Fibroblast of skin of scalp (primary cell): Measurements from ENCODE around the gene RBM17.
"Not testable (repeated sequence)": the region's sequence is repeated elsewhere in the genome, so short reads cannot be mapped to it uniquely, and the experiment has no call there.

Source experiments
- DNase-seq: peaks from one replicate; pipeline ENCODE4 v3.0.0-alpha.2; 2013

RBM17 gene

GRCh38 chr10:6056411-6057135 lies 32.3 kb upstream of the RBM17 start:
- DNase-seq = no peak

GRCh38 chr10:6058682-6059475 lies 30.0 kb upstream of the RBM17 start:
- no peak for DNase-seq

- DNase-seq = no peak
Observed at GRCh38 chr10:6059506-6059905, 29.3 kb upstream of the RBM17 start.

- DNase-seq = no peak
Observed at GRCh38 chr10:6061056-6061455, 27.8 kb upstream of the RBM17 start.

- no peak for DNase-seq
Observed at GRCh38 chr10:6062101-6062771, 26.6 kb upstream of the RBM17 start, which contains the start of gene IL2RA. Gene IL2RA (minus strand): TSS chr10:6062367. CDS start chr10:6062151, 216 bp downstream.

GRCh38 chr10:6064119-6064518 lies 24.7 kb upstream of the RBM17 start:
- DNase-seq = no peak

GRCh38 chr10:6064726-6065125 lies 24.1 kb upstream of the RBM17 start:
- DNase-seq = not testable (repeated sequence)

GRCh38 chr10:6065406-6065805 lies 23.4 kb upstream of the RBM17 start:
- DNase-seq = no peak

GRCh38 chr10:6065835-6066234 lies 23.0 kb upstream of the RBM17 start:
- no peak for DNase-seq

- no peak for DNase-seq
Observed at GRCh38 chr10:6067457-6067856, 21.4 kb upstream of the RBM17 start.

GRCh38 chr10:6068006-6068405 lies 20.8 kb upstream of the RBM17 start:
- DNase-seq = no peak

GRCh38 chr10:6068422-6068821 lies 20.4 kb upstream of the RBM17 start:
- DNase-seq = no peak

- no peak for DNase-seq
Observed at GRCh38 chr10:6069081-6069931, 19.5 kb upstream of the RBM17 start.

- DNase-seq = no peak
Observed at GRCh38 chr10:6070660-6071059, 18.2 kb upstream of the RBM17 start.

GRCh38 chr10:6071181-6072175 lies 17.4 kb upstream of the RBM17 start:
- DNase-seq = no peak

GRCh38 chr10:6072215-6072934 lies 16.5 kb upstream of the RBM17 start:
- no peak for DNase-seq

GRCh38 chr10:6074489-6075301 lies 14.1 kb upstream of the RBM17 start:
- DNase-seq = no peak

GRCh38 chr10:6077071-6077675 lies 11.7 kb upstream of the RBM17 start:
- no peak for DNase-seq

GRCh38 chr10:6079044-6079443 lies 9.8 kb upstream of the RBM17 start:
- DNase-seq = no peak
